Heart left ventricle (tissue), 16 donors: ENCODE results near the gene ST3GAL2. TPM values are rescaled to one million over a fixed set of nuclear protein-coding genes. Genes with fewer than 3 reads are reported as not detected.
"Not testable (repeated sequence)": the region's sequence is repeated elsewhere in the genome, so short reads cannot be mapped to it uniquely, and the experiment has no call there.

ENCODE experiments used
- ATAC-seq, 4 donors: fragments of 200-7000 bp; cut with Tn5 transposase; one replicate each; pipeline ENCODE4 v1.9.1; 2020 to 2022; ENCODE audit warnings: moderate library complexity in 4 of 4, mild to moderate bottlenecking in 3 of 4, moderate number of reproducible peaks in 1 of 4
- DNase-seq, 5 donors: peaks; one replicate each; pipeline ENCODE4 v3.0.0-alpha.2; 2020
- H3K27ac ChIP-seq, 12 donors: fragments of 200-600 bp; sonication (generic) in 4 of 12; one replicate each; pipeline versions ENCODE4 v1.5.0 to v1.8.0; 2016 to 2022; ENCODE audit warnings: mild to moderate bottlenecking in 2 of 12
- H3K27me3 ChIP-seq, 9 donors: fragments of 200-600 bp; sonication (generic) in 2 of 9; one replicate each; pipeline versions ENCODE4 v1.5.1 to v1.8.0; 2016 to 2022; ENCODE audit warnings: mild to moderate bottlenecking in 3 of 9
- H3K36me3 ChIP-seq, 9 donors: fragments of 200-600 bp; sonication (generic) in 2 of 9; one replicate each; pipeline versions ENCODE4 v1.5.0 to v1.8.0; 2018 to 2022; ENCODE audit warnings: mild to moderate bottlenecking in 2 of 9
- H3K4me1 ChIP-seq, 12 donors: fragments of 200-600 bp; sonication (generic) in 4 of 12; one replicate each; pipeline versions ENCODE4 v1.5.0 to v1.8.0; 2016 to 2022; ENCODE audit warnings: mild to moderate bottlenecking in 3 of 12
- H3K4me3 ChIP-seq, 12 donors: fragments of 200-600 bp; sonication (generic) in 4 of 12; one replicate each; pipeline versions ENCODE4 v1.5.0 to v1.8.0; 2017 to 2022; ENCODE audit warnings: mild to moderate bottlenecking in 9 of 12, moderate library complexity in 4 of 12
- H3K9me3 ChIP-seq, 12 donors: fragments of 200-600 bp; sonication (generic) in 4 of 12; one replicate each; pipeline versions ENCODE4 v1.5.0 to v1.8.0; 2016 to 2022; ENCODE audit warnings: mild to moderate bottlenecking in 1 of 12
- CTCF ChIP-seq, 12 donors: fragments of 200-600 bp; sonication (generic) in 4 of 12; IDR thresholded peaks; one replicate each; pipeline versions ENCODE4 v1.5.0 to v1.8.0; 2018 to 2022; ENCODE audit warnings: antibody characterized with exemption in 12 of 12, mild to moderate bottlenecking in 5 of 12
- POLR2A ChIP-seq, 2 donors: fragments of 450-650 bp; IDR thresholded peaks; one replicate each; pipeline ENCODE4 v1.6.1; 2017; ENCODE audit warnings: antibody characterized with exemption in 2 of 2, mild to moderate bottlenecking in 2 of 2, moderate library complexity in 2 of 2
- WGBS, 4 donors: extraction: QIAGEN DNeasy Blood & Tissue Kit in 2 of 4; methylation state at CpG; one replicate each; pipeline versions ENCODE4 v1.1.5 to v1.1.7; 2013 to 2018; 5-methylcytosine and 5-hydroxymethylcytosine counted together
- intact Hi-C, 10 donors: fragments of 100-400 bp; cut with DNase I; formaldehyde crosslinking; loops; one replicate each; pipeline versions ENCODE4 v1.11.1 to v1.14.2; 2022
- polyA plus RNA-seq, 2 donors: library from polyadenylated mRNA; stranded (reverse); fragments of 200-250 nt; gene quantifications; one replicate each; pipeline ENCODE4 v1.2.3, GENCODE V29; 2013
- total RNA-seq, 9 donors: library from RNA; depleted of rRNA in 2 of 9; stranded (reverse); fragments of >200 nt in 2 of 9; fragmentation: NEBNext Ultra II Directional in 3 of 9; extraction: Animal tissue kit (Norgen Biotek cat#: 25700) in 3 of 9; gene quantifications; one replicate each; pipeline versions ENCODE4 v1.1.0 to v1.2.4, GENCODE V29; 2016 to 2023
- donor health status: ischemic (EF 13 %, LVEDD 7.1; RV severe dilation, severe dysfunction).
- donor health status: healthy with polysubstance abuse.
- donor health status: DM: no; HTN: yes; CAD: no.
- donor health status: DM: no; HTN: no; CAD: no.
- donor health status: ischemic (EF 25% LVEDD 6.9; RV normal size, moderate dysfunction).
- donor health status: ischemic (EF 25% LVEDD 5.7; RV mildly dilated, moderate dysfunction).
- donor health status: healthy.
- donor health status: DM: yes; HTN: yes; CAD: no.
- donor health status: ischemic (EF 35%, LVEDD 5.7; RV mildly dilated, moderate dysfunction).
- donor health status: nonischemic (EF 11% LVEDD 7.7; RV severe dilation, severe dysfunction).
- donor health status: DM: yes; HTN: yes; CAD: no.
- donor health status: PGD.
- donor health status: ischemic (EF 29% LVEDD 5.4; RV normal size, mild dysfunction).
- donor health status: nonischemic (EF 23%, LVEDD 6.1; RV moderate dilation, normal function).

Gene ST3GAL2
- total and polyA plus RNA-seq, 11 donors: 8.4 to 44.6 (median 20.1) TPM

GRCh38 chr16:70407811-70408274, 31.1 kb downstream of the ST3GAL2 start:
- WGBS, 4 donors: 64 to 77% (median 69%) methylated on average over 10 of the region's 10 CpGs
- intact Hi-C loops: no loop called here
- no peak for ATAC-seq

GRCh38 chr16:70406104-70406503, 32.8 kb downstream of the ST3GAL2 start:
- WGBS, 4 donors: 92 to 96% (median 93%) methylated on average over 5 of the region's 5 CpGs
- H3K27ac ChIP-seq, DNase-seq, H3K4me3 ChIP-seq, H3K36me3 ChIP-seq, H3K9me3 ChIP-seq, intact Hi-C loops, ATAC-seq, H3K27me3 ChIP-seq: not testable (repeated sequence)
- peaks cover 0 to 42% (median 8%) of the 10 kb centered on the region in 12 donors for H3K4me1 ChIP-seq

More at GRCh38 chr16:70407811-70408274, 31.1 kb downstream of the ST3GAL2 start:
- Histone ChIP-seq H3K36me3 (peaks cover 0 to 18% (median 3%) of the 10 kb centered on the region in 9 donors), H3K4me3 (no peak overlapping the region), H3K4me1 (peaks cover 0 to 39% (median 8%) of the 10 kb centered on the region in 12 donors), H3K27ac (no peak overlapping the region), H3K27me3 (no peaks in the 10 kb centered on the region), H3K9me3 (no peaks in the 10 kb centered on the region)
- no peak for DNase-seq
- TF ChIP-seq POLR2A (IDR thresholded peaks at IDR 0.05) (no peak), CTCF (IDR thresholded peaks at IDR 0.05) (no peak)

- ATAC-seq: no peak
- Histone ChIP-seq H3K36me3 (peaks cover 0 to 28% (median 10%) of the 10 kb centered on the region in 9 donors), H3K27me3 (no peaks in the 10 kb centered on the region), H3K27ac (no peak overlapping the region), H3K9me3 (no peaks in the 10 kb centered on the region), H3K4me3 (no peak overlapping the region), H3K4me1 (peaks cover 0 to 31% (median 5%) of the 10 kb centered on the region in 12 donors)
- no peak for DNase-seq
- TF ChIP-seq CTCF (IDR thresholded peaks at IDR 0.05): no peak
- TF ChIP-seq POLR2A (IDR thresholded peaks at IDR 0.05): no peak
- intact Hi-C loops: no loop called here
- 94 to 97% (median 94%) methylated on average over 11 of the region's 11 CpGs for WGBS, 4 donors
These were observed 35.8 kb downstream of the ST3GAL2 start for GRCh38 chr16:70402916-70403659.

GRCh38 chr16:70399951-70400350, 38.9 kb downstream of the ST3GAL2 start:
- Histone ChIP-seq H3K4me1 (peaks cover 0 to 28% (median 7%) of the 10 kb centered on the region in 12 donors), H3K27ac (no peak overlapping the region), H3K36me3 (peaks cover 0 to 45% (median 23%) of the 10 kb centered on the region in 9 donors), H3K4me3 (no peak overlapping the region), H3K27me3 (no peaks in the 10 kb centered on the region), H3K9me3 (no peaks in the 10 kb centered on the region)
- DNase-seq (no peak), ATAC-seq (no peak)
- WGBS, 4 donors: 85 to 90% (median 87%) methylated on average over 5 to 10 of the region's 10 CpGs
- intact Hi-C loops: loop anchor here in 7 of 10 donors (5.0 to 10.0 kb wide), 6 partner anchors 37 to 77 kb away; partner anchors contain the start of genes ST3GAL2 (in 2 of the 7) and FCSK (in 1 of the 7)
- TF ChIP-seq CTCF (IDR thresholded peaks at IDR 0.05) (no peak), POLR2A (IDR thresholded peaks at IDR 0.05) (no peak)
